Midbrain (tissue), 1 donor: ENCODE data around the gene CFAP92.

Source experiments
- DNase-seq: peaks from one replicate; lab custom pipeline; 2025; lab: John Stamatoyannopoulos, UW

The CFAP92 gene

GRCh38 chr3:128864849-128865804, 128.7 kb downstream of the CFAP92 start:
- DNase-seq, result peak; percentile 69

GRCh38 chr3:128864351-128864811, 129.5 kb downstream of the CFAP92 start:
- DNase-seq, result peak; percentile 75

GRCh38 chr3:128863560-128863959, 130.3 kb downstream of the CFAP92 start:
- no peak for DNase-seq

- no peak for DNase-seq
Observed at GRCh38 chr3:128861491-128861890, 132.4 kb downstream of the CFAP92 start.
